Adrenal gland (tissue), 12 donors: ENCODE measurements around the gene TNFSF8. TPM values are rescaled to one million over a fixed set of nuclear protein-coding genes. Genes with fewer than 3 reads are reported as not detected.
A peak's percentile ranks its signal among the peaks of the same experiment; 100 is the strongest.

Source experiments
- DNase-seq, 7 donors: peaks; one replicate each; pipeline ENCODE4 v3.0.0-alpha.2; 2019 to 2020
- H3K27ac ChIP-seq, 5 donors: fragments of 200-600 bp; sonication (generic) in 4 of 5; 1 replicate in 3 of 5; 2 replicates in 2 of 5; pipeline versions ENCODE4 v1.5.1 to v1.8.0; 2016 to 2020; ENCODE audit warnings: mild to moderate bottlenecking in 1 of 5
- H3K27me3 ChIP-seq: fragments of 200-600 bp; 2 replicates; pipeline ENCODE4 v1.8.0; 2021
- H3K36me3 ChIP-seq, 2 donors: fragments of 200-600 bp; replicated peaks in 1 of 2; 1 replicate in 1 of 2; 2 replicates in 1 of 2; pipeline versions ENCODE4 v1.5.1 to v1.8.0; 2018 to 2022
- H3K4me1 ChIP-seq, 2 donors: fragments of 200-600 bp; replicated peaks in 1 of 2; 1 replicate in 1 of 2; 2 replicates in 1 of 2; pipeline versions ENCODE4 v1.5.1 to v1.8.0; 2018 to 2021
- H3K4me3 ChIP-seq, 4 donors: fragments of 200-600 bp; sonication (generic) in 3 of 4; one replicate each; pipeline ENCODE4 v1.5.1; 2016 to 2018
- H3K9me3 ChIP-seq, 3 donors: fragments of 200-600 bp; sonication (generic) in 1 of 3; replicated peaks in 1 of 3; 1 replicate in 2 of 3; 2 replicates in 1 of 3; pipeline versions ENCODE4 v1.5.1 to v1.8.0; 2016 to 2021
- POLR2A ChIP-seq, 2 donors: fragments of 450-650 bp; IDR thresholded peaks; one replicate each; pipeline ENCODE4 v1.6.1; 2017; ENCODE audit warnings: antibody characterized with exemption in 2 of 2, mild to moderate bottlenecking in 2 of 2, moderate library complexity in 1 of 2
- WGBS, 4 donors: extraction: QIAGEN DNeasy Blood & Tissue Kit in 2 of 4; methylation state at CpG; one replicate each; pipeline versions ENCODE4 v1.1.5 to v1.1.7; 2013 to 2017; 5-methylcytosine and 5-hydroxymethylcytosine counted together
- intact Hi-C, 2 donors: fragments of 100-400 bp; cut with DNase I; formaldehyde crosslinking; loops; one replicate each; pipeline versions ENCODE4 v1.14.1 to v1.15.0; 2022 to 2023
- polyA plus RNA-seq, 3 donors: library from polyadenylated mRNA; stranded (reverse); fragments of 200-250 nt in 2 of 3; fragments of 350-450 nt in 1 of 3; fragmentation: Illumina TruSeq in 1 of 3; extraction: RNeasy Lipid Tissue Mini Kit (QIAGEN cat#74804) in 1 of 3; gene quantifications; one replicate each; pipeline ENCODE4 v1.2.3, GENCODE V29; 2013 to 2014
- total RNA-seq, 9 donors: library from RNA; depleted of rRNA in 4 of 9; stranded (reverse); fragments of >200 nt in 4 of 9; fragments of 120-200 nt in 1 of 9; fragmentation: NEBNext Ultra II Directional in 1 of 9; extraction: Animal tissue kit (Norgen Biotek cat#: 25700) in 1 of 9; gene quantifications; one replicate each; pipeline versions ENCODE4 v1.1.0 to v1.2.4, GENCODE V29; 2013 to 2023
- TF ChIP-seq, protein P1 (sequence below), 6 experiments: fragments of 450-650 bp in 4 of 6; fragments of 200-600 bp in 2 of 6; sonication (generic) in 1 of 6; IDR thresholded peaks; 1 replicate in 5 of 6; 2 replicates in 1 of 6; pipeline versions ENCODE4 v1.5.1 to v1.8.0; 2016 to 2021; ENCODE audit warnings: antibody characterized with exemption in 6 of 6, mild to moderate bottlenecking in 2 of 6, moderate library complexity in 1 of 6
- donor health status: healthy with polysubstance abuse.
- donor health status: Bipolar disorder and iron deficiency.
- donor health status: DM: yes; HTN: yes; CAD: no.
- donor health status: DM: no; HTN: no; CAD: no.
- donor health status: DM: no; HTN: no; CAD: no.
- donor health status: DM: yes; HTN: yes; CAD: no.

Gene TNFSF8
- total and polyA plus RNA-seq, 12 donors, result 0.34 to 4.8 (median 1.4) TPM

DNA sequence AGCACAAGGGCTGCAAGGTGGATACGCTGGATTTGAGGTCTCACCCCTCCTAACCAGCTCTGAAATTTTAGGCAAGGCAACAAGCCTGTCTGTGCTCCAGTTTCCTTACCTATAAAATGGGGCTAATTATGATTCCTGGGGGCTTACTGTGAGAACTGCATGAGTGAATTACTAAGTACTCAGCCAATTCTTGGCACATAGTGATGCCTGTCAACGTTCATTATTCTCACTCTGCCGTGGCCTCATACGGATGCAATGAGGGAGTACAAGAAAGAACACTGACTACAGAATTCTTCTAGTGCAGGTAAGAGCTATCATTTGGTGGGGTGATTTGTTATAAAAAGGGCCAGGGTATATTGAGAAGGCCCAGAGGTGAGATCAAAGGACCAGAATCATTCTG, 16.7 kb downstream of the TNFSF8 start:
- intact Hi-C loops, result loop anchor here (5.0 to 10.0 kb wide), 5 partner anchors 99 to 231 kb away; partner anchors contain the start of gene TEX48 (in 2 of the 2)
- H3K4me1 ChIP-seq, result no peaks in the 10 kb centered on the region
- WGBS, 4 donors, result 76 to 85% (median 82%) methylated on average over 4 of the region's 4 CpGs
- no peak for DNase-seq
- no peaks in the 10 kb centered on the region for H3K36me3 ChIP-seq
- H3K4me3 ChIP-seq, result no peak overlapping the region
- TF ChIP-seq, protein P1, sequence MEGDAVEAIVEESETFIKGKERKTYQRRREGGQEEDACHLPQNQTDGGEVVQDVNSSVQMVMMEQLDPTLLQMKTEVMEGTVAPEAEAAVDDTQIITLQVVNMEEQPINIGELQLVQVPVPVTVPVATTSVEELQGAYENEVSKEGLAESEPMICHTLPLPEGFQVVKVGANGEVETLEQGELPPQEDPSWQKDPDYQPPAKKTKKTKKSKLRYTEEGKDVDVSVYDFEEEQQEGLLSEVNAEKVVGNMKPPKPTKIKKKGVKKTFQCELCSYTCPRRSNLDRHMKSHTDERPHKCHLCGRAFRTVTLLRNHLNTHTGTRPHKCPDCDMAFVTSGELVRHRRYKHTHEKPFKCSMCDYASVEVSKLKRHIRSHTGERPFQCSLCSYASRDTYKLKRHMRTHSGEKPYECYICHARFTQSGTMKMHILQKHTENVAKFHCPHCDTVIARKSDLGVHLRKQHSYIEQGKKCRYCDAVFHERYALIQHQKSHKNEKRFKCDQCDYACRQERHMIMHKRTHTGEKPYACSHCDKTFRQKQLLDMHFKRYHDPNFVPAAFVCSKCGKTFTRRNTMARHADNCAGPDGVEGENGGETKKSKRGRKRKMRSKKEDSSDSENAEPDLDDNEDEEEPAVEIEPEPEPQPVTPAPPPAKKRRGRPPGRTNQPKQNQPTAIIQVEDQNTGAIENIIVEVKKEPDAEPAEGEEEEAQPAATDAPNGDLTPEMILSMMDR (IDR thresholded peaks at IDR 0.05), result no peak
- no peak for TF ChIP-seq POLR2A (IDR thresholded peaks at IDR 0.05)
- H3K27me3 ChIP-seq, result no peaks in the 10 kb centered on the region
- H3K27ac ChIP-seq, result no peak overlapping the region
- no peaks in the 10 kb centered on the region for H3K9me3 ChIP-seq

- Histone ChIP-seq H3K4me1 (no peaks in the 10 kb centered on the region), H3K27ac (no peak overlapping the region), H3K36me3 (no peaks in the 10 kb centered on the region), H3K4me3 (no peak overlapping the region), H3K27me3 (no peaks in the 10 kb centered on the region), H3K9me3 (no peaks in the 10 kb centered on the region)
- DNase-seq, result no peak
- 74 to 90% (median 79%) methylated on average over 5 of the region's 5 CpGs for WGBS, 4 donors
- TF ChIP-seq POLR2A (IDR thresholded peaks at IDR 0.05), result no peak
- TF ChIP-seq, protein P1 (IDR thresholded peaks at IDR 0.05), result no peak
- intact Hi-C loops, result loop anchor here (5.0 to 10.0 kb wide), 5 partner anchors 99 to 231 kb away; partner anchors contain the start of gene TEX48 (in 2 of the 2)
These were observed 17.2 kb downstream of the TNFSF8 start for GRCh38 chr9:114913217-114913616.

DNA sequence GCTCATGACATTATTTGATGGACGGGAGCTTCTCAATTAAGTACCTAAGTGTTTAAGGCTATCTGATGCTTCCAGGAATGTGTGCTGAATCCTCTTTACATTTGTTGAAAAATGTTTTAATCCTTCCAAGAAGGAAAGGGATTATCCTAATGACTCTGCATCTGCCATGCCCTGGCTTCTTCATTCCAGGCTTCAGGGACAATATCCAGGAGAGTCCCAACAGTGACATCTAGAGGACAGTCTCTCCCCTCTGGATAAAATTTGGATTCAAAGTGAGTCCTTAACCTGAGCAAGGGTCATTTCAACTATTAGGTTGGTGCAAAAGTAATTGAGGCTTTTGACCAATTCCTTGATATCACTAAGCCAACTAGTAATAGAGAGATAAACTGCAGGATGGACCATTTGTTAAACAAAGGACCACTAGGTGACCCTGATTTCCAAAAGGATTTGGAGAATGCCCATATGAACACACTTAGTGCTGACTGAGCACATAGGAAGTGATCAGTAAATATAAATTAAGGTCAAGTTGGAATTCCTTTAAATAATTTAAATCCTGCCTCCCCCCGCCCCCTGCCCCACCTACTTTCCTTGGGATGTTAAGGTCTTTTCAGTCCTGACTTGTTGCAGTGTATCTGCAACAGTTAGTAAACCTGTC, 19.1 kb downstream of the TNFSF8 start:
- intact Hi-C loops, result loop anchor here (5.0 to 10.0 kb wide), 5 partner anchors 101 to 229 kb away; partner anchors contain the start of gene TEX48 (in 2 of the 2)
- no peak overlapping the region for H3K27ac ChIP-seq
- 52 to 69% (median 57%) methylated on average over 2 of the region's 2 CpGs for WGBS, 4 donors
- H3K27me3 ChIP-seq, result no peaks in the 10 kb centered on the region
- H3K9me3 ChIP-seq, result no peaks in the 10 kb centered on the region
- no peaks in the 10 kb centered on the region for H3K4me1 ChIP-seq
- no peaks in the 10 kb centered on the region for H3K36me3 ChIP-seq
- TF ChIP-seq, protein P1 (IDR thresholded peaks at IDR 0.05), result peak; percentile 52 to 78 (median 72)
- no peak for TF ChIP-seq POLR2A (IDR thresholded peaks at IDR 0.05)
- DNase-seq, result peak in 5 of 7 donors; percentile 19 to 45 (median 31)
- H3K4me3 ChIP-seq, result no peak overlapping the region

- DNase-seq, result no peak
- WGBS, 4 donors, result 71 to 92% (median 87%) methylated on average over 4 of the region's 4 CpGs
- TF ChIP-seq POLR2A (IDR thresholded peaks at IDR 0.05), result no peak
- TF ChIP-seq, protein P1 (IDR thresholded peaks at IDR 0.05), result no peak
- Histone ChIP-seq H3K36me3 (no peaks in the 10 kb centered on the region), H3K4me3 (no peak overlapping the region), H3K27me3 (no peaks in the 10 kb centered on the region), H3K9me3 (no peaks in the 10 kb centered on the region), H3K4me1 (no peaks in the 10 kb centered on the region), H3K27ac (no peak overlapping the region)
- intact Hi-C loops, result loop anchor here (5.0 to 10.0 kb wide), 5 partner anchors 102 to 228 kb away; partner anchors contain the start of gene TEX48 (in 2 of the 2)
These were observed 19.9 kb downstream of the TNFSF8 start for GRCh38 chr9:114910541-114910940.
